Measurements from ENCODE around the gene ZNF789.

DNA sequence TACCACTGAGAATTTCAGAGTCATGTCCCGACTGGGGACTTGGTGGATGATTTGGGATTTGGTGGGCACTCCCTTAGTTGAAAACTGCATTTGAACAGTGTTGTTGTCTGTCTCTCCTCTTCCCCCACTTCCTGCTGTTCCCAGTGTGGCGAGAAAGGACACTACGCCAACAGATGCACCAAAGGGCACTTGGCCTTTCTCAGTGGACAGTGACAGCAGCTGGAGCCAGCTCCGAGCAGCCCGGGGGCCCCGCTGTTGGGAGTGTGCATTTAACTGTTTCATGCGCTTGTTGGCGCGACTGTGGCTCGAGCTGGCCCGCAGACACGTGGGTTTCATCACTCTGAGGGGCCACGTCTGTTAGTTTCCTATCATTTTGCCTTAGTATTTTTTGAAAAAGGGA is 16.4 kb upstream of the ZNF789 start:
- TF ChIP-seq POLR2A (IDR thresholded peaks at IDR 0.05) (no peak), POLR2AphosphoS5 (IDR thresholded peaks at IDR 0.05) (no peak), EP300 (IDR thresholded peaks at IDR 0.05) (no peak)
- TF ChIP-seq, protein P1, sequence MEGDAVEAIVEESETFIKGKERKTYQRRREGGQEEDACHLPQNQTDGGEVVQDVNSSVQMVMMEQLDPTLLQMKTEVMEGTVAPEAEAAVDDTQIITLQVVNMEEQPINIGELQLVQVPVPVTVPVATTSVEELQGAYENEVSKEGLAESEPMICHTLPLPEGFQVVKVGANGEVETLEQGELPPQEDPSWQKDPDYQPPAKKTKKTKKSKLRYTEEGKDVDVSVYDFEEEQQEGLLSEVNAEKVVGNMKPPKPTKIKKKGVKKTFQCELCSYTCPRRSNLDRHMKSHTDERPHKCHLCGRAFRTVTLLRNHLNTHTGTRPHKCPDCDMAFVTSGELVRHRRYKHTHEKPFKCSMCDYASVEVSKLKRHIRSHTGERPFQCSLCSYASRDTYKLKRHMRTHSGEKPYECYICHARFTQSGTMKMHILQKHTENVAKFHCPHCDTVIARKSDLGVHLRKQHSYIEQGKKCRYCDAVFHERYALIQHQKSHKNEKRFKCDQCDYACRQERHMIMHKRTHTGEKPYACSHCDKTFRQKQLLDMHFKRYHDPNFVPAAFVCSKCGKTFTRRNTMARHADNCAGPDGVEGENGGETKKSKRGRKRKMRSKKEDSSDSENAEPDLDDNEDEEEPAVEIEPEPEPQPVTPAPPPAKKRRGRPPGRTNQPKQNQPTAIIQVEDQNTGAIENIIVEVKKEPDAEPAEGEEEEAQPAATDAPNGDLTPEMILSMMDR (IDR thresholded peaks at IDR 0.05) = no peak

All from suprapubic skin (tissue), 4 donors.